Hepatocyte (in vitro differentiated cells): ENCODE results near the gene KRT76.

Source experiments
- EZH2phosphoT487 ChIP-seq: fragments of 200-600 bp; sonication (generic); IDR thresholded peaks from one replicate; pipeline ENCODE4 v1.6.1; 2018; ENCODE audit warnings: antibody characterized with exemption, mild to moderate bottlenecking, low read depth, moderate library complexity; ENCODE audit not compliant: unreplicated experiment, severe bottlenecking
- TF ChIP-seq, protein P1 (sequence below): fragments of 200-600 bp; sonication (generic); IDR thresholded peaks from 2 replicates; pipeline ENCODE4 v1.5.1; 2016; ENCODE audit warnings: antibody characterized with exemption, mild to moderate bottlenecking; ENCODE audit not compliant: poor library complexity

DNA sequence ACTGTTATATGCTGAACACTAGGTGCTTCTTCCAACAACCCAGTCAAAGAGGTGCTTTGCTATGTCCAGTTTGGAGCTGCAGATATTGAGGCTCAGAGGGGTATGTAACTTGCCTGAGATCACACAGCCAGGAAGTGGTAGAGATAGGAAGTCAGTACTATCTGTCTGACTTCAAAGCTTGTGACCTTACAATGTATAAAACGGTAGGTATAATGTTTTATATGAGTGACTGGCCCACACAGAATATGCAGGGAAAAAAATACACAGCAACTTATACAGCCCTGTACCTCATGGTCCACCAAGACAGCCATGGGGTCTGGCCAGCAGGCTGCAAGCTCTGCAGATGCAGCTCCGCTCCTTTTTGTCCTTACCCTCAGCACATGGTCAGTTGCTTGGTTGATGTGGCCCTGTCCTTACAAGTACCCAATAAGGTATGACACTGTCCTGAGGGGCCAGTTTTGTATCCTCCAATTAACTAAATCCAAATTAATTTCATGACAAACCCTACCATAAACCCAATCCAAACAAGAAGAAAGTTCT is 40.6 kb upstream of the KRT76 start:
- TF ChIP-seq, protein P1, sequence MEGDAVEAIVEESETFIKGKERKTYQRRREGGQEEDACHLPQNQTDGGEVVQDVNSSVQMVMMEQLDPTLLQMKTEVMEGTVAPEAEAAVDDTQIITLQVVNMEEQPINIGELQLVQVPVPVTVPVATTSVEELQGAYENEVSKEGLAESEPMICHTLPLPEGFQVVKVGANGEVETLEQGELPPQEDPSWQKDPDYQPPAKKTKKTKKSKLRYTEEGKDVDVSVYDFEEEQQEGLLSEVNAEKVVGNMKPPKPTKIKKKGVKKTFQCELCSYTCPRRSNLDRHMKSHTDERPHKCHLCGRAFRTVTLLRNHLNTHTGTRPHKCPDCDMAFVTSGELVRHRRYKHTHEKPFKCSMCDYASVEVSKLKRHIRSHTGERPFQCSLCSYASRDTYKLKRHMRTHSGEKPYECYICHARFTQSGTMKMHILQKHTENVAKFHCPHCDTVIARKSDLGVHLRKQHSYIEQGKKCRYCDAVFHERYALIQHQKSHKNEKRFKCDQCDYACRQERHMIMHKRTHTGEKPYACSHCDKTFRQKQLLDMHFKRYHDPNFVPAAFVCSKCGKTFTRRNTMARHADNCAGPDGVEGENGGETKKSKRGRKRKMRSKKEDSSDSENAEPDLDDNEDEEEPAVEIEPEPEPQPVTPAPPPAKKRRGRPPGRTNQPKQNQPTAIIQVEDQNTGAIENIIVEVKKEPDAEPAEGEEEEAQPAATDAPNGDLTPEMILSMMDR, result no peak
- TF ChIP-seq EZH2phosphoT487, result no peak
